Measurements from ENCODE around the gene VPS41.

Gene VPS41

DNA sequence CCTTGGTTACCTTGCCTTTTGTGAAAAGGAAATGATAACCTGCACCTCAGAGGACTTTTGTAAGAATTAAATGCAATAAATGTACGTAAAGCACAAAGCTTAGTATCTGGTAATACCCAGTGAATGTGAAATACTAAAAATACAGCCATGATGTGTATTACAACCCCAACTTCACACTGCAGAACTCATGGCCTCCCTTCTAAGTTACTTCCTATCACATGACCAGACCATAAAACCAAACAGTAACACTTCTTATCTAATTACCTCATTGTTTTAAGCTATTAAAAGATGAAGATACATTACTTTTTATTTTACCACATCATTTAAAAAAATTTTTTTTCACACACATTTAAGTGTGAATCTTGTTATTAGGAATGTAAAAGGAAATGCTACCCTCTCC lies 29.0 kb downstream of the VPS41 start:
- TF ChIP-seq, protein P1, sequence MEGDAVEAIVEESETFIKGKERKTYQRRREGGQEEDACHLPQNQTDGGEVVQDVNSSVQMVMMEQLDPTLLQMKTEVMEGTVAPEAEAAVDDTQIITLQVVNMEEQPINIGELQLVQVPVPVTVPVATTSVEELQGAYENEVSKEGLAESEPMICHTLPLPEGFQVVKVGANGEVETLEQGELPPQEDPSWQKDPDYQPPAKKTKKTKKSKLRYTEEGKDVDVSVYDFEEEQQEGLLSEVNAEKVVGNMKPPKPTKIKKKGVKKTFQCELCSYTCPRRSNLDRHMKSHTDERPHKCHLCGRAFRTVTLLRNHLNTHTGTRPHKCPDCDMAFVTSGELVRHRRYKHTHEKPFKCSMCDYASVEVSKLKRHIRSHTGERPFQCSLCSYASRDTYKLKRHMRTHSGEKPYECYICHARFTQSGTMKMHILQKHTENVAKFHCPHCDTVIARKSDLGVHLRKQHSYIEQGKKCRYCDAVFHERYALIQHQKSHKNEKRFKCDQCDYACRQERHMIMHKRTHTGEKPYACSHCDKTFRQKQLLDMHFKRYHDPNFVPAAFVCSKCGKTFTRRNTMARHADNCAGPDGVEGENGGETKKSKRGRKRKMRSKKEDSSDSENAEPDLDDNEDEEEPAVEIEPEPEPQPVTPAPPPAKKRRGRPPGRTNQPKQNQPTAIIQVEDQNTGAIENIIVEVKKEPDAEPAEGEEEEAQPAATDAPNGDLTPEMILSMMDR (IDR thresholded peaks at IDR 0.05; ENCODE audit: low read depth, low read length, missing control alignments): no peak
- DNase-seq (ENCODE audit: low read depth): no peak
- H3K4me3 ChIP-seq (ENCODE audit: low read depth, low read length): no peak overlapping the region

DNA sequence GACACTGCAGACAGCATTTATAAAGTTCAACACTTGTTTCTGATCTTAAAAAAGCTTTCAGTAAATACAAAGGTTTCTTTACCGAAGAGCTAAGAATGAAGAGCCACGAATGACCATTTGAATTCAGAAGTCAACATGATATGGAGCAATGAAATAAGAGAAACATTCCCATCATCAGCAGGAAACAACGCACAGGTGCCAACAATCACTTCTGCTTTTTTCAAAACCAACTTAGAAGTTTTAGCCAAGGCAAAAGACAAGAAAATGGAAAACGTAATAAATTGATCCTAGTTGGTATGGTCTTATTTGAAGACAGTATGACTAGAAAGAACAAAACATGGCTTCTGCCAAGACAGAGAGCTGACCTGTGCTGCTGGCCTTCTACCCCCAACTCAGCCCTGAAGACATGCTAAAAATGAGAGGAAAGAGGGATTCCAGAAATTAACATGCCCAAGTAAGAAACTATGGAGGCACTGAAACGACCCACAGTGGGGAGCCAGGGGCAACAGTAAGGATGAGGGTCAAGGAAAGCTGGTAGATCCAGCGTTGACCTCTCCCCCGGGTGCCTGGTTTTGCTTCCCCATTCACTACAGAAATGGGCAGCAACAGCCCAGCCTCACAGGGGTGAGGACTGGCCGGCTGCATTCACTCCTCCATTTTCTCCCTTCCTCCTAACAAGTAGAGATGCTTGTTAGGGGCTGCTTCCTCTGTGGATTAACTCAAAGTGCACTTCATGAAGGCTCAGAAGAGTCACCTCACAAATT lies 30.1 kb downstream of the VPS41 start:
- H3K4me3 ChIP-seq (ENCODE audit: low read depth, low read length): no peak overlapping the region
- TF ChIP-seq, protein P1 (IDR thresholded peaks at IDR 0.05; ENCODE audit: low read depth, low read length, missing control alignments): no peak
- DNase-seq (ENCODE audit: low read depth): no peak

DNA sequence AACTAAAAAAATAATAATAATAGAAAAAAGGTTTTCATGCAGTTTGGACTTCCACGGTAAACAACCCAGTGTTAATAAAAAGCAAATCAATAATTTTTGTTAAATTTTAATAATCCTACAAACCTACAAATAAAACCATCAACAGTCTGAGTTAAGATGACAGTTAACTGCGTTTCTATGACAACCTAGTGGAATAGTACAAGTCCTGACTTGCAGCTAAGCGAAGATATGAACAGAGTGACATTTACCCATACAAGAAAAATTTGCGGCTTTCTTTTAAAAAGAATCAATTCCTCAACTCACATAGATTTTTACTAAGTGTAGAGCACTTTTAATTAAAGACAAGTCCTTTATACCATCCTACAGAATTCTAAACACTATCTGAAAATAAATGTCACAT lies 35.6 kb downstream of the VPS41 start:
- H3K4me3 ChIP-seq (ENCODE audit: low read depth, low read length): no peak overlapping the region
- no peak for DNase-seq (ENCODE audit: low read depth)
- TF ChIP-seq, protein P1 (IDR thresholded peaks at IDR 0.05; ENCODE audit: low read depth, low read length, missing control alignments): no peak

DNA sequence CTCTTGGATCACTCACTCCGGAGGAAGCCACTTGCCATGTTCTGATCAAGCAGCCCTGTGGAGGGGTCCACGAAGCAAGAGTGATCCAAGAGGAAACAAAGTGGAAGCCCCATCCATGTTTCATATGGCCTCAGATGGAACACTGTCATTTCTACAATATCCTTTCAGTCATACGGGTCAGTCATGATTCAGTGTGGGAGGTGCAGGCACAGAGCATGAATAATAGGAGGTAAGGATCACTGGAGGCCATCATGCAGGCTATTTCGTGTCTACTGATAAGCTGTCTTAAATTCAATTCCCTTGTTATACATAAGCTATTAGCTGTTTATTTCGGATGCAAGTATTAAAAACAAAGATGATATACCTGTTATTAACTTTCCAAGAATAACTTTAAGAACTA lies 36.8 kb downstream of the VPS41 start:
- no peak for DNase-seq (ENCODE audit: low read depth)
- H3K4me3 ChIP-seq (ENCODE audit: low read depth, low read length): no peak overlapping the region
- TF ChIP-seq, protein P1 (IDR thresholded peaks at IDR 0.05; ENCODE audit: low read depth, low read length, missing control alignments): no peak

DNA sequence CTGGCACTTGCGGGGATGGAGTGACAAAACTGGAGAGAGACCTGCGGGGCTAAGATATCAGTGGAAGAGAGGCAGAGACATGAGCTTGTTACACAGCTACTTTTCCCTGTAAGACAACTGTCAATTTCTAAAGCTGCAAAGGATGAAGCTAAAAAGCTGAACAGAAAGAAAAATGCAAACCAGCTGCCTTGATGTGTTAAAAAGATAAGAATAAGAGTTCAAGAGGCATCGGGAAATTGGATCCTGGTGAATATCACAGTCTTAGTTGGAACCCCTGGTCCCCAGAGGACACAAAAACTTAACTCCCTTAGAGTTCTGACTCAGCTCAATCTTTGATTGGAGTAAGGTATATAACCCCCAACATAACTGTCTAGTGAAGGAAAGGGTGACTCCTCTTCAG lies 38.8 kb downstream of the VPS41 start:
- H3K4me3 ChIP-seq (ENCODE audit: low read depth, low read length): no peak overlapping the region
- TF ChIP-seq, protein P1 (IDR thresholded peaks at IDR 0.05; ENCODE audit: low read depth, low read length, missing control alignments): no peak
- no peak for DNase-seq (ENCODE audit: low read depth)

DNA sequence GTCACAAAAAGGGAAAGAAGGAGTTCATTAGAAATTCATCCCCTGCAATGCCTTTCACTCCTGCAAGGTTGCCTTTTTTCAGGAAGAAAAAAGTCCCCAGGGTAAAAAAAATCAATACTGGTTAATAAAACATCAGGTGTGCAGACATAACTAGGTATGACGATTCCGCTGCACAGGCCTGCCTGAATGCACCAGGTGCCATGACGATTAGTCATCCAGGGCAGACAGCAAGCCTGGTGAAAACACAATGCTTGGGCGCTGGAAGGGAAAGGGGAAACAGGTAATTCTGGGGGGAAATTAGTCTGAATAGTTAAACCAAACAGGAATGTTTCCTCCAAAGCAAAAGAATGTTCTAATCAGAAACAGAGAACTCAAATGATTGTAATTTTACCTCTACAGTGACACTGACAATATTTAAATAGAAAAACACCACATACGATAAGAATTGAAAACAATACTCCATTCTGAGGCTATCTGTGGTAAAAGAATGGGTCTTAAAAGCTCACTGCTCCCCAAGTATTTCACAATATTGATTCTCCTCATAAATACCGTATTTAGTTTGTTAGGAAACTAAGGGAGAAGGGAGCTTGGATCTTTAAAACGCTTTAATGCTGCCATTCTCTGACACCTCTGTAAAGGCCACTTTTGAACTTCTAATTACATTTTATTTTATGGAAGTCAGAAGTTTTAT lies 45.2 kb downstream of the VPS41 start:
- TF ChIP-seq, protein P1 (IDR thresholded peaks at IDR 0.05; ENCODE audit: low read depth, low read length, missing control alignments): no peak
- no peak for DNase-seq (ENCODE audit: low read depth)
- no peak overlapping the region for H3K4me3 ChIP-seq (ENCODE audit: low read depth, low read length)

Measured in GM12864 (cell line).